ENCODE results near the gene SUCNR1. TPM values are rescaled to one million over a fixed set of nuclear protein-coding genes. Genes with fewer than 3 reads are reported as not detected.
A peak's percentile ranks its signal among the peaks of the same experiment; 100 is the strongest.

SUCNR1 gene
- total and polyA plus RNA-seq, 7 donors, result 0.16 to 2.8 (median 0.36) TPM; not detected in 2

- Histone ChIP-seq H3K4me3 (no peak overlapping the region), H3K4me1 (peaks cover 0 to 57% (median 52%) of the 10 kb centered on the region in 4 donors), H3K36me3 (no peaks in the 10 kb centered on the region), H3K9me3 (no peaks in the 10 kb centered on the region), H3K27me3 (no peaks in the 10 kb centered on the region), H3K27ac (peak overlapping the region in 3 of 4 donors; percentile 76 to 81 (median 79))
- 76 to 81% methylated on average over 2 of the region's 2 CpGs for WGBS, 2 donors
- TF ChIP-seq CTCF (IDR thresholded peaks at IDR 0.05), result no peak
- no peak for TF ChIP-seq EP300 (IDR thresholded peaks at IDR 0.05)
- no peak for TF ChIP-seq POLR2A (IDR thresholded peaks at IDR 0.05)
- no peak for TF ChIP-seq POLR2AphosphoS5 (IDR thresholded peaks at IDR 0.05)
- intact Hi-C loops (cut with DNase I), result no loop called here
- DNase-seq, result no peak
Measured at GRCh38 chr3:151900460-151900859, 27.0 kb downstream of the SUCNR1 start.

- peaks cover 0 to 53% (median 52%) of the 10 kb centered on the region in 4 donors for H3K4me1 ChIP-seq
- no peaks in the 10 kb centered on the region for H3K27me3 ChIP-seq
- intact Hi-C loops (cut with DNase I), result no loop called here
- H3K36me3 ChIP-seq, result no peaks in the 10 kb centered on the region
- WGBS, 2 donors, result 44 to 64% methylated on average over 1 of the region's 1 CpG
- no peaks in the 10 kb centered on the region for H3K9me3 ChIP-seq
- H3K4me3 ChIP-seq, result no peak overlapping the region
- TF ChIP-seq POLR2AphosphoS5 (IDR thresholded peaks at IDR 0.05) (no peak), POLR2A (IDR thresholded peaks at IDR 0.05) (no peak), EP300 (IDR thresholded peaks at IDR 0.05) (no peak), CTCF (IDR thresholded peaks at IDR 0.05) (no peak)
- no peak for DNase-seq
- peak overlapping the region in 3 of 4 donors; percentile 76 to 81 (median 79) for H3K27ac ChIP-seq
Measured at GRCh38 chr3:151900884-151901643, 27.6 kb downstream of the SUCNR1 start.

- no peaks in the 10 kb centered on the region for H3K9me3 ChIP-seq
- H3K27me3 ChIP-seq, result no peaks in the 10 kb centered on the region
- no peak overlapping the region for H3K4me3 ChIP-seq
- peak overlapping the region; percentile 30 to 81 (median 78) for H3K27ac ChIP-seq
- TF ChIP-seq CTCF (IDR thresholded peaks at IDR 0.05) (no peak), POLR2AphosphoS5 (IDR thresholded peaks at IDR 0.05) (peak; percentile 86 to 95 (median 92)), POLR2A (IDR thresholded peaks at IDR 0.05) (no peak), EP300 (IDR thresholded peaks at IDR 0.05) (peak; percentile 37 to 94 (median 82))
- peaks cover 0 to 53% (median 52%) of the 10 kb centered on the region in 4 donors for H3K4me1 ChIP-seq
- intact Hi-C loops (cut with DNase I), result no loop called here
- 72 to 79% methylated on average over 3 of the region's 3 CpGs for WGBS, 2 donors
- DNase-seq, result peak; percentile 74
- H3K36me3 ChIP-seq, result no peaks in the 10 kb centered on the region
Measured at GRCh38 chr3:151901644-151902285, 28.3 kb downstream of the SUCNR1 start.

GRCh38 chr3:151903501-151903991, 30.1 kb downstream of the SUCNR1 start:
- 37 to 62% methylated on average over 2 of the region's 2 CpGs for WGBS, 2 donors
- TF ChIP-seq POLR2A (IDR thresholded peaks at IDR 0.05) (no peak), POLR2AphosphoS5 (IDR thresholded peaks at IDR 0.05) (peak in 1 of 4 donors; percentile 40)
- peak overlapping the region; percentile 36 to 81 (median 78) for H3K27ac ChIP-seq

GRCh38 chr3:151905647-151906046, 32.2 kb downstream of the SUCNR1 start:
- no peak for DNase-seq
- WGBS, 2 donors, result 76 to 95% methylated on average over 2 of the region's 2 CpGs

More at GRCh38 chr3:151903501-151903991, 30.1 kb downstream of the SUCNR1 start:
- Histone ChIP-seq H3K4me1 (peaks cover 0 to 53% (median 52%) of the 10 kb centered on the region in 4 donors), H3K4me3 (no peak overlapping the region), H3K9me3 (no peaks in the 10 kb centered on the region), H3K36me3 (no peaks in the 10 kb centered on the region), H3K27me3 (no peaks in the 10 kb centered on the region)
- intact Hi-C loops (cut with DNase I), result no loop called here
- DNase-seq, result no peak

More at GRCh38 chr3:151905647-151906046, 32.2 kb downstream of the SUCNR1 start:
- no peak overlapping the region for H3K27ac ChIP-seq
- intact Hi-C loops (cut with DNase I), result no loop called here
- H3K4me3 ChIP-seq, result no peak overlapping the region
- no peaks in the 10 kb centered on the region for H3K27me3 ChIP-seq
- TF ChIP-seq POLR2A (IDR thresholded peaks at IDR 0.05) (no peak), POLR2AphosphoS5 (IDR thresholded peaks at IDR 0.05) (no peak), CTCF (IDR thresholded peaks at IDR 0.05) (no peak), EP300 (IDR thresholded peaks at IDR 0.05) (no peak)
- no peaks in the 10 kb centered on the region for H3K36me3 ChIP-seq
- peaks cover 0 to 42% (median 39%) of the 10 kb centered on the region in 4 donors for H3K4me1 ChIP-seq
- H3K9me3 ChIP-seq, result no peaks in the 10 kb centered on the region
